ENCODE results near the gene CACNG5. TPM values are rescaled to one million over a fixed set of nuclear protein-coding genes. Genes with fewer than 3 reads are reported as not detected.

The CACNG5 gene
- total and polyA plus RNA-seq, 2 experiments from 2014 or later = 1.8 to 3.3 TPM

DNA sequence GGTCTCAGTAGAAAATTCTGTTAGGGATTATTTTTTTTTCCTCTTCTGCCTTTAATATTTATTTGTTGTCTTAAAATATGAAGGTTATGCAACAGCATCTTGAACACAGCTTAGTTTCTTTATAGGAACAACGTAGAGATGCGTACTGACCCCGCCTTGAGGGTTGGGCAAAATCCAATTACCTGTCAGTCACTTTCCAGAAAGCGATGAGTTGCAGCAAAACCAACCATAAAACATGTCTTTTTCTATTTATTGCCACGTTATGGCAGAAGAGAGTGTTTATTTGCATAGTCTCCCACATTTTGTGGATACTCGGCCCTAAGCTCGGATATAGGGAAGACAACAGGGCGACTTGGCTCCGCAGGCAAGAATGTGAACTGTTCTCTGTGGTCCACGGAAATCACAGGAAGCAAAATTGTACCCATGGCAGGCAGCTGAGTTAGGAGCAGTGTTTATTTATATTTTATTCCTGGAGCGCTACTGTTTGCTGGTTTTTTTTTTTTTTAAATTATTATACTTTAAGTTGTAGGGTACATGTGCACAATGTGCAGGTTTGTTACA is 44.3 kb upstream of the CACNG5 start:
- H3F3A ChIP-seq (replicated peaks; ENCODE audit: low read depth) = no peaks in the 10 kb centered on the region
- H3K4me3 ChIP-seq = no peak overlapping the region
- no peak overlapping the region for H3K4me2 ChIP-seq
- ATAC-seq (no peak), DNase-seq (ENCODE audit: low spot score) (no peak)
- Mint-ChIP-seq H3K27me3 (ENCODE audit: insufficient read depth, low read depth, poor library complexity) (peaks cover 4% of the 10 kb centered on the region), H3K4me1 (peaks cover 9% of the 10 kb centered on the region), H3K4me3 (no peak overlapping the region), H3K27ac (no peak overlapping the region), H3K9me3 (no peaks in the 10 kb centered on the region), H3K36me3 (ENCODE audit: low read depth) (no peaks in the 10 kb centered on the region; the same call in 2 of the 3 replicates)
- no peaks in the 10 kb centered on the region for H3K36me3 ChIP-seq (ENCODE audit: insufficient read depth)
- H3K9me2 ChIP-seq (ENCODE audit: insufficient read depth) = no peaks in the 10 kb centered on the region
- no peak overlapping the region for H2AFZ ChIP-seq
- H3K4me1 ChIP-seq (ENCODE audit: insufficient read depth) = peaks cover 5% of the 10 kb centered on the region; the same call in 1 of the 2 replicates
- TF ChIP-seq EZH2phosphoT487 (IDR thresholded peaks at IDR 0.05; ENCODE audit: unreplicated experiment) (no peak), JUNB (IDR thresholded peaks at IDR 0.05; ENCODE audit: unreplicated experiment) (no peak), ZNF331 (CRISPR knock-in tag; IDR thresholded peaks at IDR 0.05; ENCODE audit: low read depth) (no peak), NANOG (IDR thresholded peaks at IDR 0.05; ENCODE audit: borderline replicate concordance) (no peak), STAT1 (IDR thresholded peaks at IDR 0.05; ENCODE audit: unreplicated experiment) (no peak), ZNF114 (CRISPR knock-in tag; IDR thresholded peaks at IDR 0.05) (no peak), CREB1 (CRISPR knock-in tag; IDR thresholded peaks at IDR 0.05; ENCODE audit: low read depth) (no peak), POLR2AphosphoS5 (IDR thresholded peaks at IDR 0.05; ENCODE audit: low read depth) (no peak), EZH2 (IDR thresholded peaks at IDR 0.05; ENCODE audit: low read depth, unreplicated experiment) (no peak)
- TF ChIP-seq, protein P1, sequence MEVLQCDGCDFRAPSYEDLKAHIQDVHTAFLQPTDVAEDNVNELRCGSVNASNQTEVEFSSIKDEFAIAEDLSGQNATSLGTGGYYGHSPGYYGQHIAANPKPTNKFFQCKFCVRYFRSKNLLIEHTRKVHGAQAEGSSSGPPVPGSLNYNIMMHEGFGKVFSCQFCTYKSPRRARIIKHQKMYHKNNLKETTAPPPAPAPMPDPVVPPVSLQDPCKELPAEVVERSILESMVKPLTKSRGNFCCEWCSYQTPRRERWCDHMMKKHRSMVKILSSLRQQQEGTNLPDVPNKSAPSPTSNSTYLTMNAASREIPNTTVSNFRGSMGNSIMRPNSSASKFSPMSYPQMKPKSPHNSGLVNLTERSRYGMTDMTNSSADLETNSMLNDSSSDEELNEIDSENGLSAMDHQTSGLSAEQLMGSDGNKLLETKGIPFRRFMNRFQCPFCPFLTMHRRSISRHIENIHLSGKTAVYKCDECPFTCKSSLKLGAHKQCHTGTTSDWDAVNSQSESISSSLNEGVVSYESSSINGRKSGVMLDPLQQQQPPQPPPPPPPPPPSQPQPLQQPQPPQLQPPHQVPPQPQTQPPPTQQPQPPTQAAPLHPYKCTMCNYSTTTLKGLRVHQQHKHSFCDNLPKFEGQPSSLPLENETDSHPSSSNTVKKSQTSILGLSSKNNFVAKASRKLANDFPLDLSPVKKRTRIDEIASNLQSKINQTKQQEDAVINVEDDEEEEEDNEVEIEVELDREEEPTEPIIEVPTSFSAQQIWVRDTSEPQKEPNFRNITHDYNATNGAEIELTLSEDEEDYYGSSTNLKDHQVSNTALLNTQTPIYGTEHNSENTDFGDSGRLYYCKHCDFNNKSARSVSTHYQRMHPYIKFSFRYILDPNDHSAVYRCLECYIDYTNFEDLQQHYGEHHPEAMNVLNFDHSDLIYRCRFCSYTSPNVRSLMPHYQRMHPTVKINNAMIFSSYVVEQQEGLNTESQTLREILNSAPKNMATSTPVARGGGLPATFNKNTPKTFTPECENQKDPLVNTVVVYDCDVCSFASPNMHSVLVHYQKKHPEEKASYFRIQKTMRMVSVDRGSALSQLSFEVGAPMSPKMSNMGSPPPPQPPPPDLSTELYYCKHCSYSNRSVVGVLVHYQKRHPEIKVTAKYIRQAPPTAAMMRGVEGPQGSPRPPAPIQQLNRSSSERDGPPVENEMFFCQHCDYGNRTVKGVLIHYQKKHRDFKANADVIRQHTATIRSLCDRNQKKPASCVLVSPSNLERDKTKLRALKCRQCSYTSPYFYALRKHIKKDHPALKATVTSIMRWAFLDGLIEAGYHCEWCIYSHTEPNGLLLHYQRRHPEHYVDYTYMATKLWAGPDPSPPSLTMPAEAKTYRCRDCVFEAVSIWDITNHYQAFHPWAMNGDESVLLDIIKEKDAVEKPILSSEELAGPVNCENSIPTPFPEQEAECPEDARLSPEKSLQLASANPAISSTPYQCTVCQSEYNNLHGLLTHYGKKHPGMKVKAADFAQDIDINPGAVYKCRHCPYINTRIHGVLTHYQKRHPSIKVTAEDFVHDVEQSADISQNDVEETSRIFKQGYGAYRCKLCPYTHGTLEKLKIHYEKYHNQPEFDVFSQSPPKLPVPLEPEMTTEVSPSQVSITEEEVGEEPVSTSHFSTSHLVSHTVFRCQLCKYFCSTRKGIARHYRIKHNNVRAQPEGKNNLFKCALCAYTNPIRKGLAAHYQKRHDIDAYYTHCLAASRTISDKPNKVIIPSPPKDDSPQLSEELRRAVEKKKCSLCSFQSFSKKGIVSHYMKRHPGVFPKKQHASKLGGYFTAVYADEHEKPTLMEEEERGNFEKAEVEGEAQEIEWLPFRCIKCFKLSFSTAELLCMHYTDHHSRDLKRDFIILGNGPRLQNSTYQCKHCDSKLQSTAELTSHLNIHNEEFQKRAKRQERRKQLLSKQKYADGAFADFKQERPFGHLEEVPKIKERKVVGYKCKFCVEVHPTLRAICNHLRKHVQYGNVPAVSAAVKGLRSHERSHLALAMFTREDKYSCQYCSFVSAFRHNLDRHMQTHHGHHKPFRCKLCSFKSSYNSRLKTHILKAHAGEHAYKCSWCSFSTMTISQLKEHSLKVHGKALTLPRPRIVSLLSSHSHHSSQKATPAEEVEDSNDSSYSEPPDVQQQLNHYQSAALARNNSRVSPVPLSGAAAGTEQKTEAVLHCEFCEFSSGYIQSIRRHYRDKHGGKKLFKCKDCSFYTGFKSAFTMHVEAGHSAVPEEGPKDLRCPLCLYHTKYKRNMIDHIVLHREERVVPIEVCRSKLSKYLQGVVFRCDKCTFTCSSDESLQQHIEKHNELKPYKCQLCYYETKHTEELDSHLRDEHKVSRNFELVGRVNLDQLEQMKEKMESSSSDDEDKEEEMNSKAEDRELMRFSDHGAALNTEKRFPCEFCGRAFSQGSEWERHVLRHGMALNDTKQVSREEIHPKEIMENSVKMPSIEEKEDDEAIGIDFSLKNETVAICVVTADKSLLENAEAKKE (CRISPR knock-in tag; IDR thresholded peaks at IDR 0.05) = no peak
- TF ChIP-seq, protein P2, sequence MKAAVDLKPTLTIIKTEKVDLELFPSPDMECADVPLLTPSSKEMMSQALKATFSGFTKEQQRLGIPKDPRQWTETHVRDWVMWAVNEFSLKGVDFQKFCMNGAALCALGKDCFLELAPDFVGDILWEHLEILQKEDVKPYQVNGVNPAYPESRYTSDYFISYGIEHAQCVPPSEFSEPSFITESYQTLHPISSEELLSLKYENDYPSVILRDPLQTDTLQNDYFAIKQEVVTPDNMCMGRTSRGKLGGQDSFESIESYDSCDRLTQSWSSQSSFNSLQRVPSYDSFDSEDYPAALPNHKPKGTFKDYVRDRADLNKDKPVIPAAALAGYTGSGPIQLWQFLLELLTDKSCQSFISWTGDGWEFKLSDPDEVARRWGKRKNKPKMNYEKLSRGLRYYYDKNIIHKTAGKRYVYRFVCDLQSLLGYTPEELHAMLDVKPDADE (IDR thresholded peaks at IDR 0.05) = no peak
- TF ChIP-seq, protein P3, sequence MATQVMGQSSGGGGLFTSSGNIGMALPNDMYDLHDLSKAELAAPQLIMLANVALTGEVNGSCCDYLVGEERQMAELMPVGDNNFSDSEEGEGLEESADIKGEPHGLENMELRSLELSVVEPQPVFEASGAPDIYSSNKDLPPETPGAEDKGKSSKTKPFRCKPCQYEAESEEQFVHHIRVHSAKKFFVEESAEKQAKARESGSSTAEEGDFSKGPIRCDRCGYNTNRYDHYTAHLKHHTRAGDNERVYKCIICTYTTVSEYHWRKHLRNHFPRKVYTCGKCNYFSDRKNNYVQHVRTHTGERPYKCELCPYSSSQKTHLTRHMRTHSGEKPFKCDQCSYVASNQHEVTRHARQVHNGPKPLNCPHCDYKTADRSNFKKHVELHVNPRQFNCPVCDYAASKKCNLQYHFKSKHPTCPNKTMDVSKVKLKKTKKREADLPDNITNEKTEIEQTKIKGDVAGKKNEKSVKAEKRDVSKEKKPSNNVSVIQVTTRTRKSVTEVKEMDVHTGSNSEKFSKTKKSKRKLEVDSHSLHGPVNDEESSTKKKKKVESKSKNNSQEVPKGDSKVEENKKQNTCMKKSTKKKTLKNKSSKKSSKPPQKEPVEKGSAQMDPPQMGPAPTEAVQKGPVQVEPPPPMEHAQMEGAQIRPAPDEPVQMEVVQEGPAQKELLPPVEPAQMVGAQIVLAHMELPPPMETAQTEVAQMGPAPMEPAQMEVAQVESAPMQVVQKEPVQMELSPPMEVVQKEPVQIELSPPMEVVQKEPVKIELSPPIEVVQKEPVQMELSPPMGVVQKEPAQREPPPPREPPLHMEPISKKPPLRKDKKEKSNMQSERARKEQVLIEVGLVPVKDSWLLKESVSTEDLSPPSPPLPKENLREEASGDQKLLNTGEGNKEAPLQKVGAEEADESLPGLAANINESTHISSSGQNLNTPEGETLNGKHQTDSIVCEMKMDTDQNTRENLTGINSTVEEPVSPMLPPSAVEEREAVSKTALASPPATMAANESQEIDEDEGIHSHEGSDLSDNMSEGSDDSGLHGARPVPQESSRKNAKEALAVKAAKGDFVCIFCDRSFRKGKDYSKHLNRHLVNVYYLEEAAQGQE (IDR thresholded peaks at IDR 0.05; ENCODE audit: unreplicated experiment) = no peak
- TF ChIP-seq, protein P4, sequence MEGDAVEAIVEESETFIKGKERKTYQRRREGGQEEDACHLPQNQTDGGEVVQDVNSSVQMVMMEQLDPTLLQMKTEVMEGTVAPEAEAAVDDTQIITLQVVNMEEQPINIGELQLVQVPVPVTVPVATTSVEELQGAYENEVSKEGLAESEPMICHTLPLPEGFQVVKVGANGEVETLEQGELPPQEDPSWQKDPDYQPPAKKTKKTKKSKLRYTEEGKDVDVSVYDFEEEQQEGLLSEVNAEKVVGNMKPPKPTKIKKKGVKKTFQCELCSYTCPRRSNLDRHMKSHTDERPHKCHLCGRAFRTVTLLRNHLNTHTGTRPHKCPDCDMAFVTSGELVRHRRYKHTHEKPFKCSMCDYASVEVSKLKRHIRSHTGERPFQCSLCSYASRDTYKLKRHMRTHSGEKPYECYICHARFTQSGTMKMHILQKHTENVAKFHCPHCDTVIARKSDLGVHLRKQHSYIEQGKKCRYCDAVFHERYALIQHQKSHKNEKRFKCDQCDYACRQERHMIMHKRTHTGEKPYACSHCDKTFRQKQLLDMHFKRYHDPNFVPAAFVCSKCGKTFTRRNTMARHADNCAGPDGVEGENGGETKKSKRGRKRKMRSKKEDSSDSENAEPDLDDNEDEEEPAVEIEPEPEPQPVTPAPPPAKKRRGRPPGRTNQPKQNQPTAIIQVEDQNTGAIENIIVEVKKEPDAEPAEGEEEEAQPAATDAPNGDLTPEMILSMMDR (conservative IDR thresholded peaks at IDR 0.05; ENCODE audit: low read depth in 2 of 2) = no peak
- H3K27ac ChIP-seq (ENCODE audit: low read depth) = 0 out of 2 replicates have a peak overlapping the region, but pooled peaks have one; percentile 69
- no peaks in the 10 kb centered on the region for H4K20me1 ChIP-seq (replicated peaks; ENCODE audit: insufficient read depth)
- H3K27me3 ChIP-seq (ENCODE audit: insufficient read depth) = no peaks in the 10 kb centered on the region
- H3K79me2 ChIP-seq (replicated peaks; ENCODE audit: insufficient read depth) = no peaks in the 10 kb centered on the region

Data from GM23338 (cell line).